ENCODE data around the gene AQP7. TPM values are rescaled to one million over a fixed set of nuclear protein-coding genes. Genes with fewer than 3 reads are reported as not detected.
"Not testable (repeated sequence)": the region's sequence is repeated elsewhere in the genome, so short reads cannot be mapped to it uniquely, and the experiment has no call there.

The AQP7 gene
- polyA plus RNA-seq, 1 donor from 2014 or later = not detected

- not testable (repeated sequence) for H3K9ac ChIP-seq (ENCODE audit: low read length); H3K9me3 ChIP-seq (ENCODE audit: low read length); H3K9me2 ChIP-seq (ENCODE audit: insufficient read depth, low read length); H4K20me1 ChIP-seq (ENCODE audit: insufficient read depth); H3F3A ChIP-seq (ENCODE audit: insufficient read depth, low read length, poor library complexity, severe bottlenecking); H3K79me2 ChIP-seq (replicated peaks; ENCODE audit: insufficient read depth, low read length); H3K4me2 ChIP-seq (ENCODE audit: low read length); H2AFZ ChIP-seq (ENCODE audit: low read depth, low read length); H3K4me3 ChIP-seq (ENCODE audit: low read length); H3K36me3 ChIP-seq (ENCODE audit: insufficient read depth, low read length); H3K27ac ChIP-seq (ENCODE audit: low read length); H3K27me3 ChIP-seq (ENCODE audit: insufficient read depth, low read depth, low read length)
Observed at GRCh38 chr9:33385979-33386640, 16.3 kb downstream of the AQP7 start.

DNA sequence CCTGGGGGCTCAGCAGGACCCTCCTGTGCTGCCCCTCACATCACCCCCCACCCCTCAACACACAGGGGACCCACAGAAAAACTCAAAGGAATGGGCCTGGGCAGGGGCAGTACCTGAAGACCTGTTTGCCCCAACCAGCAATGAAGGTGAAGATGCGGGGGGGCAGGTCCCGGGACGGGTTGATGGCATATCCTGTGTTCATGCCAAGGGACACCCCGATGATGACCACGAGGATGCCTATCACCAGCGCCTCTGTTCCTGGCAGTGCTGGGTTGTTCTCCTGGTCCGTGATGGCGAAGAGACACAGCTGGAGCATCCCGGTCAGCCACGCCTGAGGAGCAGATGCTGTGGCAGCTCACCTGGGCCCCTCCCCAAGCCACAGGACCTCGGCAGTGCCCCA is 16.8 kb downstream of the AQP7 start:
- not testable (repeated sequence) for H3K4me2 ChIP-seq (ENCODE audit: low read length); H2AFZ ChIP-seq (ENCODE audit: low read depth, low read length); H3K36me3 ChIP-seq (ENCODE audit: insufficient read depth, low read length); H3K9me3 ChIP-seq (ENCODE audit: low read length); H4K20me1 ChIP-seq (ENCODE audit: insufficient read depth); H3K27me3 ChIP-seq (ENCODE audit: insufficient read depth, low read depth, low read length); H3K9ac ChIP-seq (ENCODE audit: low read length); H3K9me2 ChIP-seq (ENCODE audit: insufficient read depth, low read length); H3K4me3 ChIP-seq (ENCODE audit: low read length); H3K27ac ChIP-seq (ENCODE audit: low read length); H3K79me2 ChIP-seq (replicated peaks; ENCODE audit: insufficient read depth, low read length); H3F3A ChIP-seq (ENCODE audit: insufficient read depth, low read length, poor library complexity, severe bottlenecking)

GRCh38 chr9:33383396-33383795 is 19.0 kb downstream of the AQP7 start:
- not testable (repeated sequence) for H3K27me3 ChIP-seq (ENCODE audit: insufficient read depth, low read depth, low read length); H3K9me2 ChIP-seq (ENCODE audit: insufficient read depth, low read length); H3K4me3 ChIP-seq (ENCODE audit: low read length); H3K9ac ChIP-seq (ENCODE audit: low read length); H3K27ac ChIP-seq (ENCODE audit: low read length); H4K20me1 ChIP-seq (ENCODE audit: insufficient read depth); H3K36me3 ChIP-seq (ENCODE audit: insufficient read depth, low read length); H3K79me2 ChIP-seq (replicated peaks; ENCODE audit: insufficient read depth, low read length); H3K9me3 ChIP-seq (ENCODE audit: low read length); H3F3A ChIP-seq (ENCODE audit: insufficient read depth, low read length, poor library complexity, severe bottlenecking); H3K4me2 ChIP-seq (ENCODE audit: low read length); H2AFZ ChIP-seq (ENCODE audit: low read depth, low read length)

- not testable (repeated sequence) for H3K4me2 ChIP-seq (ENCODE audit: low read length); H3K27ac ChIP-seq (ENCODE audit: low read length); H3K4me3 ChIP-seq (ENCODE audit: low read length); H2AFZ ChIP-seq (ENCODE audit: low read depth, low read length); H3K9me2 ChIP-seq (ENCODE audit: insufficient read depth, low read length); H3K36me3 ChIP-seq (ENCODE audit: insufficient read depth, low read length); H3K9ac ChIP-seq (ENCODE audit: low read length); H3K79me2 ChIP-seq (replicated peaks; ENCODE audit: insufficient read depth, low read length); H3K27me3 ChIP-seq (ENCODE audit: insufficient read depth, low read depth, low read length); H4K20me1 ChIP-seq (ENCODE audit: insufficient read depth); H3K9me3 ChIP-seq (ENCODE audit: low read length); H3F3A ChIP-seq (ENCODE audit: insufficient read depth, low read length, poor library complexity, severe bottlenecking)
Observed at GRCh38 chr9:33382397-33382796, 20.0 kb downstream of the AQP7 start.

DNA sequence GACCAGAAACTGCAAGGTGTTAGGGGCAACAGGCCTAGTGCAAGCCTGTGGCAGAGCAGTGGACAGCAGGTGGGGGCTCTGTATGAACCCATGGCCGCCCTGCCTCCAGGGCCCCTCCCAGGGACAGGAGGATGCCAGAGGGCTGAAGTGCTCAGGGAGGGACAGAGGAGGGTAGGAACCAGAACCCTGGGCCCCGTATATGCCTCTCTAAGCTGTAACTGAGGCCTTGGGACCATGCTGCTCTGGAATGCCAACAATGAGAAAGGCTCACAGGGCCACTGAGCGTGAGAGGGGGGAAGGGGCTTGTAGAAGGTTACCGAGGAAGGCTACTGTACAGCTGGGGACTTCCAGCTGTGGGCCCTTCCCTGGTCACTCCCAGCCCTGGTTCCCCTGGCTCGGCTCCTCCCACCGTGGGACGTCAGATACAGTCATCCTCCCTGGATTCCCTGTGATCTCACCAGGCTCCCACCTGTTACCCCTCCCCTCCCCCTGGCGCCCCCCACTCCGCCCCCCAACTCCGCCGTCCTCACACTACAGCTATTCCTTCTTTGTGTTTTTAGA is 21.1 kb downstream of the AQP7 start:
- no peaks in the 10 kb centered on the region for H3K27me3 ChIP-seq (ENCODE audit: insufficient read depth, low read depth, low read length)
- H3K36me3 ChIP-seq (ENCODE audit: insufficient read depth, low read length) = no peaks in the 10 kb centered on the region
- no peak overlapping the region for H3K27ac ChIP-seq (ENCODE audit: low read length)
- no peaks in the 10 kb centered on the region for H3F3A ChIP-seq (ENCODE audit: insufficient read depth, low read length, poor library complexity, severe bottlenecking)
- no peak overlapping the region for H3K4me2 ChIP-seq (ENCODE audit: low read length)
- H3K4me3 ChIP-seq (ENCODE audit: low read length) = no peak overlapping the region
- no peak overlapping the region for H2AFZ ChIP-seq (ENCODE audit: low read depth, low read length)
- TF ChIP-seq MXI1 (conservative IDR thresholded peaks at IDR 0.05; ENCODE audit: poor library complexity, severe bottlenecking) (no peak), RAD21 (conservative IDR thresholded peaks at IDR 0.05) (no peak), CTCF (IDR thresholded peaks at IDR 0.05; ENCODE audit: poor library complexity, severe bottlenecking) (no peak), EP300 (conservative IDR thresholded peaks at IDR 0.05; ENCODE audit: poor library complexity, severe bottlenecking) (no peak), EZH2 (IDR thresholded peaks at IDR 0.05; ENCODE audit: borderline replicate concordance, insufficient read depth, low read length, poor library complexity, severe bottlenecking) (no peak)
- TF ChIP-seq, protein P1, sequence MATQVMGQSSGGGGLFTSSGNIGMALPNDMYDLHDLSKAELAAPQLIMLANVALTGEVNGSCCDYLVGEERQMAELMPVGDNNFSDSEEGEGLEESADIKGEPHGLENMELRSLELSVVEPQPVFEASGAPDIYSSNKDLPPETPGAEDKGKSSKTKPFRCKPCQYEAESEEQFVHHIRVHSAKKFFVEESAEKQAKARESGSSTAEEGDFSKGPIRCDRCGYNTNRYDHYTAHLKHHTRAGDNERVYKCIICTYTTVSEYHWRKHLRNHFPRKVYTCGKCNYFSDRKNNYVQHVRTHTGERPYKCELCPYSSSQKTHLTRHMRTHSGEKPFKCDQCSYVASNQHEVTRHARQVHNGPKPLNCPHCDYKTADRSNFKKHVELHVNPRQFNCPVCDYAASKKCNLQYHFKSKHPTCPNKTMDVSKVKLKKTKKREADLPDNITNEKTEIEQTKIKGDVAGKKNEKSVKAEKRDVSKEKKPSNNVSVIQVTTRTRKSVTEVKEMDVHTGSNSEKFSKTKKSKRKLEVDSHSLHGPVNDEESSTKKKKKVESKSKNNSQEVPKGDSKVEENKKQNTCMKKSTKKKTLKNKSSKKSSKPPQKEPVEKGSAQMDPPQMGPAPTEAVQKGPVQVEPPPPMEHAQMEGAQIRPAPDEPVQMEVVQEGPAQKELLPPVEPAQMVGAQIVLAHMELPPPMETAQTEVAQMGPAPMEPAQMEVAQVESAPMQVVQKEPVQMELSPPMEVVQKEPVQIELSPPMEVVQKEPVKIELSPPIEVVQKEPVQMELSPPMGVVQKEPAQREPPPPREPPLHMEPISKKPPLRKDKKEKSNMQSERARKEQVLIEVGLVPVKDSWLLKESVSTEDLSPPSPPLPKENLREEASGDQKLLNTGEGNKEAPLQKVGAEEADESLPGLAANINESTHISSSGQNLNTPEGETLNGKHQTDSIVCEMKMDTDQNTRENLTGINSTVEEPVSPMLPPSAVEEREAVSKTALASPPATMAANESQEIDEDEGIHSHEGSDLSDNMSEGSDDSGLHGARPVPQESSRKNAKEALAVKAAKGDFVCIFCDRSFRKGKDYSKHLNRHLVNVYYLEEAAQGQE (IDR thresholded peaks at IDR 0.05; ENCODE audit: borderline replicate concordance) = no peak
- no peaks in the 10 kb centered on the region for H3K9me2 ChIP-seq (ENCODE audit: insufficient read depth, low read length)
- no peaks in the 10 kb centered on the region for H3K9me3 ChIP-seq (ENCODE audit: low read length)
- no peaks in the 10 kb centered on the region for H3K79me2 ChIP-seq (replicated peaks; ENCODE audit: insufficient read depth, low read length)
- no peak overlapping the region for H3K9ac ChIP-seq (ENCODE audit: low read length)
- no peaks in the 10 kb centered on the region for H4K20me1 ChIP-seq (ENCODE audit: insufficient read depth)

All from neural cell (in vitro differentiated cells).